ENCODE measurements around the gene CSF1.

CSF1 gene

GRCh38 chr1:109873278-109874175, 37.1 kb upstream of the CSF1 start:
- H3K27ac ChIP-seq: peak overlapping the region; percentile 35; the same call in 1 of the 2 replicates
- TF ChIP-seq CTCF (conservative IDR thresholded peaks at IDR 0.05; ENCODE audit: low read depth): no peak
- ChIA-PET CTCF (no interaction called here), POLR2A (ENCODE audit: low non-redundant PET) (no interaction called here)
- DNase-seq (ENCODE audit: low spot score): no peak

- ChIA-PET POLR2A (ENCODE audit: low non-redundant PET) (no interaction called here), CTCF (no interaction called here)
- TF ChIP-seq CTCF (conservative IDR thresholded peaks at IDR 0.05; ENCODE audit: low read depth): no peak
- no peak overlapping the region for H3K27ac ChIP-seq
- no peak for DNase-seq (ENCODE audit: low spot score)
Measured at GRCh38 chr1:109874445-109874844, 36.2 kb upstream of the CSF1 start.

DNA sequence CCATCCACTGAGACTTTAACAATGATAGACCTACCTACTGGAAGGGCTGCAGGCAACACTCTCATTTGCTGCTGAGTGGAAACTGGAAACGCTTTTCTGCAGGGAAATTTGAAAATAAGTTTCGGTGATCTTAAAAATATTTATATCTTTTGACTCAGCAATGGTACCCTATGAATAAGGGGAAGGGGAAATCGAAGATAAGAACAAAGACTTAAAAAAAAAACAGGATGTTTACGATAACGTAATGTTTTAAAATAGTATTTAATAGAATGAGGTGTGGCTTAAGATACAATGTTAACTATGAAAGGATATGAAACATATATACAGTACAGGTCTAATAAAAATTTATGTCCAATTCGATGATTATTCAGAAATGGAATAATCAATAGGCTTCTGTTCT, 34.8 kb upstream of the CSF1 start:
- CTCF ChIA-PET: no interaction called here
- no peak for DNase-seq (ENCODE audit: low spot score)
- H3K27ac ChIP-seq: no peak overlapping the region
- no peak for TF ChIP-seq CTCF (conservative IDR thresholded peaks at IDR 0.05; ENCODE audit: low read depth)
- POLR2A ChIA-PET (ENCODE audit: low non-redundant PET): no interaction called here

DNA sequence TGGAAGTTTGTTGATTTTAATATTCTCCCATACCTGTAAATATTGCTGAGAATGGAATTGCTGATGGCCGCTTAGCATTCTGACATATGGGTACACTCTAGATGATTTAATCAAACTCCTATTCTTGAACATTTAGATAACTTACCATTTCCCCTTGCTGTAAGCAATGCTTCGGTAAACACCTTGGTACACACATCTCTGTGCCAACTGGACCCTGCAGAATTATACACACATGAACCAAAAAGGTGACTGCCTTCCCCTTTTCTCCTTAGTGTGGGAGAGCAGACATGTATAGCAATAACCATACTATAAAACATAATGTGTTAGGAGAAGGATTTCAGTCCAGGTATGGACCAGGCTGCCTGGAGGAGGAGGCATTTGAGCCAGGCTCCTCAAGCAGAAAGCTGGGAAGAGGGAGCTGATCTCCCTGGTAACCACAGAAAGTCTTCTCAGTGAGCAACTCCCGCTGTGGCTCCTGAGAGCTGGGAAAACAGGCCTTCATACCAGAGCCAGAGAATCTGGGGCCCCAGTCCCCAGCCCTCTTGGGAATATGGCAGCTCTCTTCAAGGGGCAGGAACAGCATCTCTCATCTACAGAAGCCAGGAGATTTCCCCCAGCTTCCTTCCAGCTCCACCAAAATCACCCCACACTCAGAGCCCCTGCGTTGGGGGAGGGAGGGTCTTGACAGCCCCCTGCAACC, 33.9 kb upstream of the CSF1 start:
- no peak for DNase-seq (ENCODE audit: low spot score)
- TF ChIP-seq CTCF (conservative IDR thresholded peaks at IDR 0.05; ENCODE audit: low read depth): no peak
- peak overlapping the region; percentile 85 for H3K27ac ChIP-seq
- ChIA-PET CTCF (interaction anchor here (0.6 to 1.1 kb wide), 2 partner anchors 108 to 1087 kb away, joined by 5 read pairs; partner anchors contain the start of gene AHCYL1), POLR2A (ENCODE audit: low non-redundant PET) (no interaction called here)

DNA sequence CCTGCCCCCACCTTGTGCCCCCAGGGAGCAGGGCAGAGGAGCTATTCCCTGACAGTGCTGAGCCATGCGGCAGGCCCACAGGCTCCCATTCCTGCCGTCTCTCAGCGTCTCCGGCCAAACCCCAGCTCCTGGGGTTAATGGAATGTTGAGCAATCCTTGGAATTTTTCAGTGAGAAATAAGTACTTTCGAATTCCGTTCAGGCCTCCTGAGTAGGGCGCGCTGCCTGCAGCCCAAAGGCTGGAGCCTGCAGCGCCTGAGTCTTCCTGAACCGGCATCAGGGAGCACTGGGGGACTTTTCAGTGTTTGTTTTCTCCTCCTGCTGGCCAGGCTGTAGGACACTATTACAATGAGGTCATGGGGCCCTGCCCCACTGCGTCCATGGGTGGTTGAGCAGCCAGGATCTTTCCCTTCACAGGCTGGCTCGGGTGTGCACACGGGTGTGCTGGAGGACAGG, 33.3 kb upstream of the CSF1 start:
- H3K27ac ChIP-seq: peak overlapping the region; percentile 85
- ChIA-PET CTCF (interaction anchor here (0.6 to 1.1 kb wide), 3 partner anchors 100 to 1087 kb away, joined by 4 to 5 read pairs (median 5); partner anchors contain the start of gene AHCYL1), POLR2A (ENCODE audit: low non-redundant PET) (no interaction called here)
- DNase-seq (ENCODE audit: low spot score): peak; percentile 73
- no peak for TF ChIP-seq CTCF (conservative IDR thresholded peaks at IDR 0.05; ENCODE audit: low read depth)

DNA sequence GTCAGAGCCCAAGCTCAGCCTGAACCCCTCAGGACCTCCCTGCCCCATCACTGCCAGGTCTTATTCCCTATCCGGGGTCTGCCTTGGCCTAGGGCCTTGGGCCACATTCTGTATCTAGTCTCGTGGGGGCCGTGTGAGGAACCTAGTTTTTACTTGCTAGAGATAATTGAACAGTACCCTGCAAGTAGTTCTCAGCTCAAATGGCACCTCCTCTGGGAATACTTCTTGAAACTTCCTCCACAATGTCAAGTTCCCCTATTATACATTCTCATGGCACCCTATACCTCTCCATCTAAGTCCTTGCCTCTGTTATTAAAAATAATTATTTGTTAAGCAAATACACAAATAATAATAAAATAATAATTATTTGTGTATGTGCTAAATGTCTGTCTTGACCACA, 32.9 kb upstream of the CSF1 start:
- CTCF ChIA-PET: interaction anchor here (0.7 kb wide), 1 partner anchor 101 kb away, joined by 4 read pairs; no protein-coding TSS in a partner anchor
- no peak for TF ChIP-seq CTCF (conservative IDR thresholded peaks at IDR 0.05; ENCODE audit: low read depth)
- no peak for DNase-seq (ENCODE audit: low spot score)
- POLR2A ChIA-PET (ENCODE audit: low non-redundant PET): no interaction called here
- H3K27ac ChIP-seq: peak overlapping the region; percentile 85

Data from RWPE1 (cell line).